ENCODE results near the gene AAK1. TPM values are rescaled to one million over a fixed set of nuclear protein-coding genes. Genes with fewer than 3 reads are reported as not detected.

Gene AAK1
- polyA plus RNA-seq, 1 donor from 2014 or later: 26.7 TPM

DNA sequence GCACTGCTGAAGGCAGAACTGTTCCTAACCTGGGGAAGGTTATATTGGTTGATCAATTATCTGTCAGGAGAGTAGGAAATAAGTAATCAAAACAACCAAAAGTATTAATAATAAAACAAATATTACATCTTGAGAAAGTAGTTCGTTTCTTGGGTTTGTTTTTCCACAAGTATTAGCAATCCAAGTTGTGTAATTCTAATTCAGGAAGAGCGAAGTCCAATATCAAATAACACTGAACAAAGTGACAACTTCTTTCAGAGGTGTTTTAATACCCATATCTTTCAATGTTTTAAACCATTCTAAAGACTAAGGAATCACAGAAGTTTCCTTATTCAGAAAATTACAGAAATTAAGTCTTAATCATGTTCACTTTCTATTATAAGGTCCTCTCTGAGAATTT, 171.7 kb downstream of the AAK1 start:
- H4K20me1 ChIP-seq (ENCODE audit: insufficient read depth): no peaks in the 10 kb centered on the region
- no peaks in the 10 kb centered on the region for H3K27me3 ChIP-seq (ENCODE audit: insufficient read depth, low read depth, low read length)
- H3K9me3 ChIP-seq (ENCODE audit: low read length): no peaks in the 10 kb centered on the region
- no peak overlapping the region for H3K9ac ChIP-seq (ENCODE audit: low read length)
- H3K4me3 ChIP-seq (ENCODE audit: low read length): no peak overlapping the region
- H3K27ac ChIP-seq (ENCODE audit: low read length): no peak overlapping the region
- TF ChIP-seq RAD21 (conservative IDR thresholded peaks at IDR 0.05) (no peak), EZH2 (IDR thresholded peaks at IDR 0.05; ENCODE audit: borderline replicate concordance, insufficient read depth, low read length, poor library complexity, severe bottlenecking) (no peak), EP300 (conservative IDR thresholded peaks at IDR 0.05; ENCODE audit: poor library complexity, severe bottlenecking) (no peak), POLR2AphosphoS5 (IDR thresholded peaks at IDR 0.05) (no peak), TAF1 (IDR thresholded peaks at IDR 0.05; ENCODE audit: low read depth) (no peak), MXI1 (conservative IDR thresholded peaks at IDR 0.05; ENCODE audit: poor library complexity, severe bottlenecking) (no peak), SMC3 (conservative IDR thresholded peaks at IDR 0.05; ENCODE audit: poor library complexity) (no peak)
- TF ChIP-seq, protein P1, sequence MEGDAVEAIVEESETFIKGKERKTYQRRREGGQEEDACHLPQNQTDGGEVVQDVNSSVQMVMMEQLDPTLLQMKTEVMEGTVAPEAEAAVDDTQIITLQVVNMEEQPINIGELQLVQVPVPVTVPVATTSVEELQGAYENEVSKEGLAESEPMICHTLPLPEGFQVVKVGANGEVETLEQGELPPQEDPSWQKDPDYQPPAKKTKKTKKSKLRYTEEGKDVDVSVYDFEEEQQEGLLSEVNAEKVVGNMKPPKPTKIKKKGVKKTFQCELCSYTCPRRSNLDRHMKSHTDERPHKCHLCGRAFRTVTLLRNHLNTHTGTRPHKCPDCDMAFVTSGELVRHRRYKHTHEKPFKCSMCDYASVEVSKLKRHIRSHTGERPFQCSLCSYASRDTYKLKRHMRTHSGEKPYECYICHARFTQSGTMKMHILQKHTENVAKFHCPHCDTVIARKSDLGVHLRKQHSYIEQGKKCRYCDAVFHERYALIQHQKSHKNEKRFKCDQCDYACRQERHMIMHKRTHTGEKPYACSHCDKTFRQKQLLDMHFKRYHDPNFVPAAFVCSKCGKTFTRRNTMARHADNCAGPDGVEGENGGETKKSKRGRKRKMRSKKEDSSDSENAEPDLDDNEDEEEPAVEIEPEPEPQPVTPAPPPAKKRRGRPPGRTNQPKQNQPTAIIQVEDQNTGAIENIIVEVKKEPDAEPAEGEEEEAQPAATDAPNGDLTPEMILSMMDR (IDR thresholded peaks at IDR 0.05; ENCODE audit: poor library complexity, severe bottlenecking): no peak
- TF ChIP-seq, protein P2, sequence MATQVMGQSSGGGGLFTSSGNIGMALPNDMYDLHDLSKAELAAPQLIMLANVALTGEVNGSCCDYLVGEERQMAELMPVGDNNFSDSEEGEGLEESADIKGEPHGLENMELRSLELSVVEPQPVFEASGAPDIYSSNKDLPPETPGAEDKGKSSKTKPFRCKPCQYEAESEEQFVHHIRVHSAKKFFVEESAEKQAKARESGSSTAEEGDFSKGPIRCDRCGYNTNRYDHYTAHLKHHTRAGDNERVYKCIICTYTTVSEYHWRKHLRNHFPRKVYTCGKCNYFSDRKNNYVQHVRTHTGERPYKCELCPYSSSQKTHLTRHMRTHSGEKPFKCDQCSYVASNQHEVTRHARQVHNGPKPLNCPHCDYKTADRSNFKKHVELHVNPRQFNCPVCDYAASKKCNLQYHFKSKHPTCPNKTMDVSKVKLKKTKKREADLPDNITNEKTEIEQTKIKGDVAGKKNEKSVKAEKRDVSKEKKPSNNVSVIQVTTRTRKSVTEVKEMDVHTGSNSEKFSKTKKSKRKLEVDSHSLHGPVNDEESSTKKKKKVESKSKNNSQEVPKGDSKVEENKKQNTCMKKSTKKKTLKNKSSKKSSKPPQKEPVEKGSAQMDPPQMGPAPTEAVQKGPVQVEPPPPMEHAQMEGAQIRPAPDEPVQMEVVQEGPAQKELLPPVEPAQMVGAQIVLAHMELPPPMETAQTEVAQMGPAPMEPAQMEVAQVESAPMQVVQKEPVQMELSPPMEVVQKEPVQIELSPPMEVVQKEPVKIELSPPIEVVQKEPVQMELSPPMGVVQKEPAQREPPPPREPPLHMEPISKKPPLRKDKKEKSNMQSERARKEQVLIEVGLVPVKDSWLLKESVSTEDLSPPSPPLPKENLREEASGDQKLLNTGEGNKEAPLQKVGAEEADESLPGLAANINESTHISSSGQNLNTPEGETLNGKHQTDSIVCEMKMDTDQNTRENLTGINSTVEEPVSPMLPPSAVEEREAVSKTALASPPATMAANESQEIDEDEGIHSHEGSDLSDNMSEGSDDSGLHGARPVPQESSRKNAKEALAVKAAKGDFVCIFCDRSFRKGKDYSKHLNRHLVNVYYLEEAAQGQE (IDR thresholded peaks at IDR 0.05; ENCODE audit: borderline replicate concordance): no peak
- H2AFZ ChIP-seq (ENCODE audit: low read depth, low read length): no peak overlapping the region
- H3K79me2 ChIP-seq (replicated peaks; ENCODE audit: insufficient read depth, low read length): no peaks in the 10 kb centered on the region
- no peaks in the 10 kb centered on the region for H3K9me2 ChIP-seq (ENCODE audit: insufficient read depth, low read length)
- H3K36me3 ChIP-seq (ENCODE audit: insufficient read depth, low read length): no peaks in the 10 kb centered on the region
- no peak overlapping the region for H3K4me2 ChIP-seq (ENCODE audit: low read length)
- H3F3A ChIP-seq (ENCODE audit: insufficient read depth, low read length, poor library complexity, severe bottlenecking): no peaks in the 10 kb centered on the region

DNA sequence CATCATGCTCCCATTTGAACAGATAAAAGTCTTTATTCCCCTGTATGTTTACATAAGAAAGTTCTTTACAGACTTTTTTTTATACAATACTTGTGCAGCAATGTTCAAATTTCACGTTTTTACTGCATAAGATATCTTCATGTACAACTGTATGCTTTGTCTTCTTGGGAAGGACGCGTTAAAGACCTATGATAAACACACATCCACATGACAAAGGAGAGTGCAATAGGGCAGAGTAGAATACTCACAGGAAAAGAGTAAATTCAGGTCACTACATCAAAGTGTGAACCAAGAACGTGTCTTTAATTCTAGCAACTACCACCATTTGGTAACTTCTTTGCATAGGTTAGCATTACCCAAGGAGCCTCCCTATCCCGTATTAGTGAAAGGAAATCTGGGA, 172.6 kb downstream of the AAK1 start:
- Histone ChIP-seq H3K9me3 (ENCODE audit: low read length) (no peaks in the 10 kb centered on the region), H3K27me3 (ENCODE audit: insufficient read depth, low read depth, low read length) (no peaks in the 10 kb centered on the region), H3F3A (ENCODE audit: insufficient read depth, low read length, poor library complexity, severe bottlenecking) (no peaks in the 10 kb centered on the region), H3K4me3 (ENCODE audit: low read length) (no peak overlapping the region), H3K36me3 (ENCODE audit: insufficient read depth, low read length) (no peaks in the 10 kb centered on the region), H3K9ac (ENCODE audit: low read length) (no peak overlapping the region), H3K79me2 (replicated peaks; ENCODE audit: insufficient read depth, low read length) (no peaks in the 10 kb centered on the region), H2AFZ (ENCODE audit: low read depth, low read length) (no peak overlapping the region), H3K4me2 (ENCODE audit: low read length) (no peak overlapping the region), H3K27ac (ENCODE audit: low read length) (no peak overlapping the region), H4K20me1 (ENCODE audit: insufficient read depth) (no peaks in the 10 kb centered on the region), H3K9me2 (ENCODE audit: insufficient read depth, low read length) (no peaks in the 10 kb centered on the region)
- TF ChIP-seq POLR2AphosphoS5 (IDR thresholded peaks at IDR 0.05): no peak
- no peak for TF ChIP-seq TAF1 (IDR thresholded peaks at IDR 0.05; ENCODE audit: low read depth)
- no peak for TF ChIP-seq EZH2 (IDR thresholded peaks at IDR 0.05; ENCODE audit: borderline replicate concordance, insufficient read depth, low read length, poor library complexity, severe bottlenecking)
- TF ChIP-seq, protein P1 (IDR thresholded peaks at IDR 0.05; ENCODE audit: poor library complexity, severe bottlenecking): no peak
- TF ChIP-seq SMC3 (conservative IDR thresholded peaks at IDR 0.05; ENCODE audit: poor library complexity): no peak
- TF ChIP-seq RAD21 (conservative IDR thresholded peaks at IDR 0.05): no peak
- no peak for TF ChIP-seq EP300 (conservative IDR thresholded peaks at IDR 0.05; ENCODE audit: poor library complexity, severe bottlenecking)
- TF ChIP-seq, protein P2 (IDR thresholded peaks at IDR 0.05; ENCODE audit: borderline replicate concordance): no peak
- no peak for TF ChIP-seq MXI1 (conservative IDR thresholded peaks at IDR 0.05; ENCODE audit: poor library complexity, severe bottlenecking)

All from neural cell (in vitro differentiated cells).